ENCODE measurements around the gene DAPK3. TPM values are rescaled to one million over a fixed set of nuclear protein-coding genes. Genes with fewer than 3 reads are reported as not detected.
A peak's percentile ranks its signal among the peaks of the same experiment; 100 is the strongest.
"Not testable (repeated sequence)": the region's sequence is repeated elsewhere in the genome, so short reads cannot be mapped to it uniquely, and the experiment has no call there.

The DAPK3 gene
- total RNA-seq, 6 experiments from 2014 or later = 13.1 to 63.7 (median 24.9) TPM

GRCh38 chr19:4007836-4008539 lies 37.1 kb upstream of the DAPK3 start:
- WGBS (ENCODE audit: insufficient coverage, low coverage, low lambda C conversion rate, missing lambda C conversion rate) = 0% methylated on average over 4 of the region's 55 CpGs
- DNase-seq (peak in 1 of 3 donors; percentile 57), ATAC-seq (no peak)
- Histone ChIP-seq H3K27ac (peak overlapping the region; percentile 49 to 91 (median 88)), H3K4me1 (peaks cover 0 to 40% (median 7%) of the 10 kb centered on the region in 4 donors), H3K27me3 (no peaks in the 10 kb centered on the region), H3K9me3 (no peaks in the 10 kb centered on the region), H3K4me3 (peak overlapping the region; percentile 67 to 98 (median 83)), H3K36me3 (peaks cover 0 to 1% (median under 1%) of the 10 kb centered on the region in 4 donors)
- intact Hi-C loops (cut with DNase I) = loop anchor here (10.0 kb wide), 2 partner anchors 57 to 197 kb away; partner anchors contain the start of gene ZBTB7A (in 1 of the 2)
- TF ChIP-seq CTCF (IDR thresholded peaks at IDR 0.05) (no peak), POLR2A (IDR thresholded peaks at IDR 0.05) (no peak)

- TF ChIP-seq CTCF (IDR thresholded peaks at IDR 0.05) (no peak), POLR2A (IDR thresholded peaks at IDR 0.05) (peak; percentile 72)
- intact Hi-C loops (cut with DNase I) = loop anchor here (10.0 kb wide), 2 partner anchors 58 to 198 kb away; partner anchors contain the start of gene ZBTB7A (in 1 of the 2)
- Histone ChIP-seq H3K4me1 (peaks cover 0 to 34% (median 4%) of the 10 kb centered on the region in 4 donors), H3K4me3 (peak within 1 kb of the TSS; percentile 67 to 98 (median 83)), H3K9me3 (no peaks in the 10 kb centered on the region), H3K27ac (peak within 1 kb of the TSS; percentile 49 to 91 (median 88)), H3K27me3 (no peaks in the 10 kb centered on the region), H3K36me3 (no peaks in the 10 kb centered on the region)
- peak; percentile 84 to 92 (median 90) for ATAC-seq
- peak; percentile 96 for DNase-seq
- 0% methylated on average over 1 of the region's 91 CpGs for WGBS (ENCODE audit: insufficient coverage, low coverage, low lambda C conversion rate, missing lambda C conversion rate)
Observed at GRCh38 chr19:4007021-4007835, 36.3 kb upstream of the DAPK3 start, which contains the start of gene PIAS4. Gene PIAS4, plus strand, starts transcription at chr19:4007736. Its CDS starts 25 bp downstream, at chr19:4007761.

- not testable (repeated sequence) for H3K9me3 ChIP-seq, H3K27ac ChIP-seq, DNase-seq, H3K27me3 ChIP-seq, H3K36me3 ChIP-seq, ATAC-seq, H3K4me3 ChIP-seq
- intact Hi-C loops (cut with DNase I) = loop anchor here (10.0 kb wide), 2 partner anchors 59 to 199 kb away; partner anchors contain the start of gene ZBTB7A (in 1 of the 2)
- peaks cover 0 to 23% (median 4%) of the 10 kb centered on the region in 4 donors for H3K4me1 ChIP-seq
- WGBS (ENCODE audit: insufficient coverage, low coverage, low lambda C conversion rate, missing lambda C conversion rate) = 89% methylated on average over 9 of the region's 9 CpGs
Observed at GRCh38 chr19:4005436-4005835, 34.5 kb upstream of the DAPK3 start.

- not testable (repeated sequence) for H3K36me3 ChIP-seq, H3K9me3 ChIP-seq, H3K4me3 ChIP-seq, DNase-seq, H3K27me3 ChIP-seq, H3K27ac ChIP-seq
- intact Hi-C loops (cut with DNase I) = loop anchor here (10.0 kb wide), 2 partner anchors 64 to 204 kb away; partner anchors contain the start of gene ZBTB7A (in 1 of the 2)
- WGBS (ENCODE audit: insufficient coverage, low coverage, low lambda C conversion rate, missing lambda C conversion rate) = 59% methylated on average over 4 of the region's 5 CpGs
- peaks cover 0 to 14% (median 3%) of the 10 kb centered on the region in 4 donors for H3K4me1 ChIP-seq
- ATAC-seq = peak in 1 of 4 donors; percentile 46
Observed at GRCh38 chr19:4000798-4001197, 29.9 kb upstream of the DAPK3 start.

GRCh38 chr19:3998667-3999412 lies 27.9 kb upstream of the DAPK3 start:
- H3K36me3 ChIP-seq; DNase-seq; H3K4me3 ChIP-seq; H3K9me3 ChIP-seq; ATAC-seq; H3K27me3 ChIP-seq; H3K27ac ChIP-seq; intact Hi-C loops (cut with DNase I): not testable (repeated sequence)
- H3K4me1 ChIP-seq = peaks cover 0 to 14% (median 3%) of the 10 kb centered on the region in 4 donors
- WGBS (ENCODE audit: insufficient coverage, low coverage, low lambda C conversion rate, missing lambda C conversion rate) = 76% methylated on average over 11 of the region's 29 CpGs
